ENCODE data around the gene CFAP141. TPM values are rescaled to one million over a fixed set of nuclear protein-coding genes. Genes with fewer than 3 reads are reported as not detected.

CFAP141 gene
- polyA plus RNA-seq, 1 experiment, result not detected

GRCh38 chr1:154220071-154220969 lies 14.2 kb upstream of the CFAP141 start, which contains the start of gene UBAP2L:
UBAP2L (plus strand) TSS chr1:154220955; CDS start chr1:154225124, 4,169 bp downstream.
- POLR2A ChIA-PET, result interaction anchor here (0.5 to 2.6 kb wide), 18 partner anchors 10 to 765 kb away, joined by 3 to 20 read pairs (median 4); partner anchors contain the start of genes JTB and RPS27
- DNase-seq (ENCODE audit: low read depth, low spot score), result peak; percentile 98
- Histone ChIP-seq H3K27ac (ENCODE audit: low read depth, low read length) (peak within 1 kb of the TSS; percentile 99), H3K4me3 (ENCODE audit: low read depth, low read length) (peak within 1 kb of the TSS; percentile 95), H3K27me3 (ENCODE audit: control insufficient read depth, insufficient read depth, low read length) (no peaks in the 10 kb centered on the region), H3K9me3 (ENCODE audit: control insufficient read depth, insufficient read depth, low read length) (no peaks in the 10 kb centered on the region; the same call in 1 of the 2 replicates)
- CTCF ChIA-PET, result interaction anchor here (2.8 kb wide), 1 partner anchor 115 kb away, joined by 11 read pairs; no protein-coding TSS in a partner anchor
- no peak for TF ChIP-seq CTCF (IDR thresholded peaks at IDR 0.05; ENCODE audit: low read depth, low read length)

GRCh38 chr1:154219541-154219940 lies 13.4 kb upstream of the CFAP141 start:
- POLR2A ChIA-PET, result interaction anchor here (1.3 to 2.6 kb wide), 2 partner anchors 12 to 228 kb away, joined by 8 to 20 read pairs; partner anchors contain the start of gene RPS27
- H3K27ac ChIP-seq (ENCODE audit: low read depth, low read length), result peak overlapping the region; percentile 99

GRCh38 chr1:154218545-154218944 lies 12.4 kb upstream of the CFAP141 start:
- H3K27ac ChIP-seq (ENCODE audit: low read depth, low read length), result no peak overlapping the region
- ChIA-PET CTCF (interaction anchor here (0.6 to 2.8 kb wide), 6 partner anchors 19 to 328 kb away, joined by 3 to 11 read pairs (median 4); no protein-coding TSS in a partner anchor), POLR2A (no interaction called here)
- no peak for TF ChIP-seq CTCF (IDR thresholded peaks at IDR 0.05; ENCODE audit: low read depth, low read length)
- no peak overlapping the region; the same call in 1 of the 2 replicates for H3K4me3 ChIP-seq (ENCODE audit: low read depth, low read length)
- DNase-seq (ENCODE audit: low read depth, low spot score), result no peak
- no peaks in the 10 kb centered on the region; the same call in 1 of the 2 replicates for H3K9me3 ChIP-seq (ENCODE audit: control insufficient read depth, insufficient read depth, low read length)
- H3K27me3 ChIP-seq (ENCODE audit: control insufficient read depth, insufficient read depth, low read length), result no peaks in the 10 kb centered on the region

More at GRCh38 chr1:154219541-154219940, 13.4 kb upstream of the CFAP141 start:
- H3K9me3 ChIP-seq (ENCODE audit: control insufficient read depth, insufficient read depth, low read length), result no peaks in the 10 kb centered on the region; the same call in 1 of the 2 replicates
- no peak for DNase-seq (ENCODE audit: low read depth, low spot score)
- peak overlapping the region; percentile 95 for H3K4me3 ChIP-seq (ENCODE audit: low read depth, low read length)
- CTCF ChIA-PET, result interaction anchor here (1.0 to 2.8 kb wide), 3 partner anchors 20 to 327 kb away, joined by 3 to 11 read pairs (median 5); no protein-coding TSS in a partner anchor
- no peaks in the 10 kb centered on the region for H3K27me3 ChIP-seq (ENCODE audit: control insufficient read depth, insufficient read depth, low read length)
- TF ChIP-seq CTCF (IDR thresholded peaks at IDR 0.05; ENCODE audit: low read depth, low read length), result no peak

- Histone ChIP-seq H3K27me3 (ENCODE audit: control insufficient read depth, insufficient read depth, low read length) (no peaks in the 10 kb centered on the region), H3K9me3 (ENCODE audit: control insufficient read depth, insufficient read depth, low read length) (no peaks in the 10 kb centered on the region), H3K4me3 (ENCODE audit: low read depth, low read length) (no peak overlapping the region), H3K27ac (ENCODE audit: low read depth, low read length) (no peak overlapping the region)
- CTCF ChIA-PET, result interaction anchor here (2.6 kb wide), 1 partner anchor 14 kb away, joined by 8 read pairs; no protein-coding TSS in a partner anchor
- TF ChIP-seq CTCF (IDR thresholded peaks at IDR 0.05; ENCODE audit: low read depth, low read length), result no peak
- no peak for DNase-seq (ENCODE audit: low read depth, low spot score)
- POLR2A ChIA-PET, result interaction anchor here (0.5 kb wide), 1 partner anchor 73 kb away, joined by 4 read pairs; no protein-coding TSS in a partner anchor
These were observed 7.1 kb upstream of the CFAP141 start for GRCh38 chr1:154213274-154213673.

All from AG04450 (cell line).